Smooth muscle cell (in vitro differentiated cells): Measurements from ENCODE around the gene CHD5. TPM values are rescaled to one million over a fixed set of nuclear protein-coding genes. Genes with fewer than 3 reads are reported as not detected.
A peak's percentile ranks its signal among the peaks of the same experiment; 100 is the strongest.
"Not testable (repeated sequence)": the region's sequence is repeated elsewhere in the genome, so short reads cannot be mapped to it uniquely, and the experiment has no call there.

Source experiments
- DNase-seq: peaks from one replicate; lab custom pipeline; 2025; ENCODE audit not compliant: unreplicated experiment; lab: John Stamatoyannopoulos, UW
- H2AFZ ChIP-seq: fragments of 200-600 bp; sonication (generic); 2 replicates; pipeline ENCODE4 v1.6.0; 2016; ENCODE audit warnings: antibody characterized with exemption, low read depth, mild to moderate bottlenecking
- H3F3A ChIP-seq: fragments of 200-600 bp; sonication (generic); 2 replicates; pipeline ENCODE4 v1.6.0; 2017; ENCODE audit warnings: antibody characterized with exemption, low read depth
- H3K27ac ChIP-seq: fragments of 200-600 bp; sonication (generic); 2 replicates; pipeline ENCODE4 v1.5.1; 2016; ENCODE audit warnings: low read depth, mild to moderate bottlenecking
- H3K27me3 ChIP-seq: fragments of 200-600 bp; sonication (generic); 2 replicates; pipeline ENCODE4 v1.6.1; 2016; ENCODE audit warnings: low read depth, mild to moderate bottlenecking
- H3K36me3 ChIP-seq: fragments of 200-600 bp; sonication (generic); 2 replicates; pipeline ENCODE4 v1.5.1; 2016; ENCODE audit warnings: low read depth
- H3K4me1 ChIP-seq: fragments of 200-600 bp; sonication (generic); 2 replicates; pipeline ENCODE4 v1.5.1; 2016; ENCODE audit warnings: low read depth
- H3K4me2 ChIP-seq: fragments of 200-600 bp; sonication (generic); 2 replicates; pipeline ENCODE4 v1.6.0; 2016; ENCODE audit warnings: mild to moderate bottlenecking
- H3K4me3 ChIP-seq: fragments of 200-600 bp; sonication (generic); 2 replicates; pipeline ENCODE4 v1.5.1; 2016; ENCODE audit warnings: mild to moderate bottlenecking
- H3K79me2 ChIP-seq: fragments of 200-600 bp; sonication (generic); 2 replicates; pipeline ENCODE4 v1.6.0; 2016; ENCODE audit warnings: low read depth, mild to moderate bottlenecking
- H3K9ac ChIP-seq: fragments of 200-600 bp; sonication (generic); 2 replicates; pipeline ENCODE4 v1.6.0; 2016; ENCODE audit warnings: low read depth
- H3K9me3 ChIP-seq: fragments of 200-600 bp; sonication (generic); replicated peaks from 2 replicates; pipeline ENCODE4 v1.5.1; 2016; ENCODE audit warnings: low read depth
- H4K20me1 ChIP-seq: fragments of 200-600 bp; sonication (generic); 2 replicates; pipeline ENCODE4 v1.6.0; 2016; ENCODE audit warnings: low read depth
- WGBS: methylation state at CpG from one replicate; pipeline ENCODE4 v1.1.7; 2016; ENCODE audit warnings: low lambda C conversion rate; 5-methylcytosine and 5-hydroxymethylcytosine counted together
- polyA plus RNA-seq: library from polyadenylated mRNA; unstranded; fragments of >200 nt; fragmentation: Nextera tagmentation; extraction: Ambion mirVana; gene quantifications from 2 replicates; pipeline ENCODE4 v1.2.1, GENCODE V29; 2016
- total RNA-seq: library from RNA; depleted of rRNA; stranded (reverse); fragments of >200 nt; gene quantifications from 2 replicates; pipeline ENCODE4 v1.2.3, GENCODE V29; 2014
- TF ChIP-seq, protein P1 (sequence below): fragments of 200-600 bp; sonication (generic); IDR thresholded peaks from 2 replicates; pipeline ENCODE4 v1.5.1; 2017; ENCODE audit warnings: borderline replicate concordance, mild to moderate bottlenecking, antibody characterized with exemption; ENCODE audit not compliant: insufficient read depth, poor library complexity, severe bottlenecking

The CHD5 gene
- total and polyA plus RNA-seq, 2 experiments from 2014 or later = 0.40 TPM; not detected in 1

DNA sequence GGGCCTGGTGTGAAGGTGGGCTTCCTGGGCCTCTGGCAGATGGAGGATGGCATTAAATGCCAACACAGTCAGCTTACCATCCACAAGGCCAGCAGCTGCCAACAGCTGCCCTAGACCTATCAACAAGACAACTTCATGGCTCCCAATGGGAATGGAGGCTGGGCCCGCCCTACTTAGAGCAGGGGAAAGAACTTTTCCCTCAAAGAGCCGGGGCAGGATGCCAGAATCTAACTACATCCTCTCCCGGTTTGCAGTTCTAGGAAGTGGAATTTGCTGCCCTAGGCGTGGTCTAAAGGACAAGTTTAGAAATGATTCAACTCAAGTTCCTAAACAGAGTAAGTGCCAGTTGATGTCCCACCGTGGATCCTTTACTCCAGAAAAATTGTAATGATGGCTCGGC lies 42.5 kb upstream of the CHD5 start:
- Histone ChIP-seq H3K79me2 (no peaks in the 10 kb centered on the region), H4K20me1 (peaks cover 12% of the 10 kb centered on the region), H3K4me2 (no peak overlapping the region), H3K36me3 (no peaks in the 10 kb centered on the region), H3K9me3 (no peaks in the 10 kb centered on the region), H3K9ac (no peak overlapping the region), H2AFZ (no peak overlapping the region), H3K4me1 (no peaks in the 10 kb centered on the region), H3F3A (no peaks in the 10 kb centered on the region), H3K27me3 (no peaks in the 10 kb centered on the region), H3K27ac (no peak overlapping the region), H3K4me3 (no peak overlapping the region)
- WGBS = over 99% methylated on average over 6 of the region's 6 CpGs
- TF ChIP-seq, protein P1, sequence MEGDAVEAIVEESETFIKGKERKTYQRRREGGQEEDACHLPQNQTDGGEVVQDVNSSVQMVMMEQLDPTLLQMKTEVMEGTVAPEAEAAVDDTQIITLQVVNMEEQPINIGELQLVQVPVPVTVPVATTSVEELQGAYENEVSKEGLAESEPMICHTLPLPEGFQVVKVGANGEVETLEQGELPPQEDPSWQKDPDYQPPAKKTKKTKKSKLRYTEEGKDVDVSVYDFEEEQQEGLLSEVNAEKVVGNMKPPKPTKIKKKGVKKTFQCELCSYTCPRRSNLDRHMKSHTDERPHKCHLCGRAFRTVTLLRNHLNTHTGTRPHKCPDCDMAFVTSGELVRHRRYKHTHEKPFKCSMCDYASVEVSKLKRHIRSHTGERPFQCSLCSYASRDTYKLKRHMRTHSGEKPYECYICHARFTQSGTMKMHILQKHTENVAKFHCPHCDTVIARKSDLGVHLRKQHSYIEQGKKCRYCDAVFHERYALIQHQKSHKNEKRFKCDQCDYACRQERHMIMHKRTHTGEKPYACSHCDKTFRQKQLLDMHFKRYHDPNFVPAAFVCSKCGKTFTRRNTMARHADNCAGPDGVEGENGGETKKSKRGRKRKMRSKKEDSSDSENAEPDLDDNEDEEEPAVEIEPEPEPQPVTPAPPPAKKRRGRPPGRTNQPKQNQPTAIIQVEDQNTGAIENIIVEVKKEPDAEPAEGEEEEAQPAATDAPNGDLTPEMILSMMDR = no peak
- DNase-seq = no peak

DNA sequence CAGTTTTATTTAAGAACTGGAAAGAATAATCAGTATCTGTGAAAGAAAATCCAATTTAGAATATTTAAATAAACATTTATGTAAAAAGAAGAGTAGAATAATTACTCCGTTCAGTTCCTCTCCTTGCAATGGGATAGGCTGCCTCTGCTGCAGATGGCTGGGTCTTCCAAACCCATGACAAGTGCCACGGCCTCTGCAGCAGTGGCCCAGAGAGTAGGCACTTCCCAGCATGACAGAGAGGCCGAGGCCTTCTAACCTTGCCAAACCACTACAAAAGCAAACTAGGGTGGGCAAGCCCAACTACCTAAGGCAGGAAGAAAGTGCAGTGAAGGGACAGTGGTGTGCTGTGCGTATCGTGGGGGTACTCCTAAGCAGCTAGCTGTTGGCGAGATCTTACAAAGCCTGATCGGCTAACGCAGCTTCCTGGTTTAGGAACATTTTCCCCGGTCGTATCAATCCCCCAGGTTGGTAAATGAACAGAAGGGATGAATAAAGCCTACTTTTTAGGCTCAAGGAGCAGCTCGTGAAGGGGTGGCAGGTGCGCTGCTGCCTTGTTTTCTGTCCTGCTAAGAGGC lies 41.2 kb upstream of the CHD5 start:
- Histone ChIP-seq H3F3A (no peaks in the 10 kb centered on the region), H3K4me1 (no peaks in the 10 kb centered on the region), H3K9ac (no peak overlapping the region), H2AFZ (no peak overlapping the region), H4K20me1 (peaks cover 12% of the 10 kb centered on the region), H3K4me2 (no peak overlapping the region), H3K79me2 (no peaks in the 10 kb centered on the region), H3K9me3 (no peaks in the 10 kb centered on the region), H3K27ac (peak overlapping the region; percentile 62), H3K27me3 (no peaks in the 10 kb centered on the region), H3K4me3 (no peak overlapping the region), H3K36me3 (no peaks in the 10 kb centered on the region)
- WGBS = 97% methylated on average over 12 of the region's 12 CpGs
- TF ChIP-seq, protein P1 = no peak
- no peak for DNase-seq

DNA sequence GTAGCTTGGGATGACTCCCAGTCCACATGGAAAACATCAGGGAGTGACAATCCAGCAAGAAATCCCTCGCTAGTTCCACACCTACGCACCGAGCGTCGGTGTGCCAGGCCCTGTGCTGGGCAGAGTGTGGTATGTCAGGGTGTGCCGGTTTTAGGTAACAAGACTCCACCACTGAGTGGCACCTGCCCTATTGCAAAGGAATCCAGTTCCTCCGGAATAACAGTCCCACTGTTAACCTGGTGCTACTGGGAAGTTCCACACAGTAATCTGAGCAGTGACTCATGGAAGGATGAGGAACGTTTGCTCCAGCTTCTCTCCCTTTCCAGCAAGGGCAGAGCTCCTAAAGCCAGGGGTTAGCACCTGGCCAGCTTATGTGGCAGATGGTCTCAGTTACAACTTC lies 40.1 kb upstream of the CHD5 start:
- no peaks in the 10 kb centered on the region for H3K36me3 ChIP-seq
- no peak overlapping the region for H3K4me3 ChIP-seq
- H3K79me2 ChIP-seq = no peaks in the 10 kb centered on the region
- no peak overlapping the region for H3K9ac ChIP-seq
- no peaks in the 10 kb centered on the region for H3K4me1 ChIP-seq
- peak overlapping the region; percentile 62 for H3K27ac ChIP-seq
- H4K20me1 ChIP-seq = peaks cover 3% of the 10 kb centered on the region
- no peaks in the 10 kb centered on the region for H3F3A ChIP-seq
- H3K4me2 ChIP-seq = no peak overlapping the region
- H3K9me3 ChIP-seq = no peaks in the 10 kb centered on the region
- WGBS = 57% methylated on average over 8 of the region's 8 CpGs
- TF ChIP-seq, protein P1 = no peak
- no peak overlapping the region for H2AFZ ChIP-seq
- H3K27me3 ChIP-seq = no peaks in the 10 kb centered on the region
- DNase-seq = no peak

DNA sequence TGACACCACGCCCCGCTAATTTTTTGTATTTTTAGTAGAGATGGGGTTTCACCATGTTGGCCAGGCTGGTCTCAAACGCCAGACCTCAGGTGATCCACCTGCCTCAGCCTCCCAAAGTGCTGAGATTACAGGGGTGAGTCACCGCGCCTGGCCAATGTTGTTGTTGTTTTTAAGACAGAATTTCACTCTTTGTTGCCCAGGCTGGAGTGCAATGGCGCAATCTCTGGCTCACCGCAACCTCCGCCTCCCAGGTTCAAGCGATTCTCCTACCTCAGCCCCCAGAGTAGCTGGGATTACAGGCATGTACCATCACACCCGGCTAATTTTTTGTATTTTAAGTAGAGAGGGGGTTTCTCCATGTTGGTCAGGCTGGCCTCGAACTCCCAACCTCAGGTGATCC lies 39.5 kb upstream of the CHD5 start:
- not testable (repeated sequence) for H3K4me1 ChIP-seq, H3K36me3 ChIP-seq, H2AFZ ChIP-seq, H3K9me3 ChIP-seq, H4K20me1 ChIP-seq, H3K4me3 ChIP-seq, DNase-seq, H3F3A ChIP-seq, H3K4me2 ChIP-seq, H3K27me3 ChIP-seq, H3K79me2 ChIP-seq, H3K27ac ChIP-seq, H3K9ac ChIP-seq
- WGBS = 86% methylated on average over 11 of the region's 11 CpGs
